GM18868 (cell line): ENCODE data around the gene SOAT2.
"Not testable (repeated sequence)": the region's sequence is repeated elsewhere in the genome, so short reads cannot be mapped to it uniquely, and the experiment has no call there.

Experiments used
- ATAC-seq: cut with Tn5 transposase; IDR thresholded peaks from one replicate; pipeline ENCODE4 v1.9.1; 2021; ENCODE audit warnings: mild to moderate bottlenecking, moderate library complexity; ENCODE audit not compliant: unreplicated experiment

Gene SOAT2

DNA sequence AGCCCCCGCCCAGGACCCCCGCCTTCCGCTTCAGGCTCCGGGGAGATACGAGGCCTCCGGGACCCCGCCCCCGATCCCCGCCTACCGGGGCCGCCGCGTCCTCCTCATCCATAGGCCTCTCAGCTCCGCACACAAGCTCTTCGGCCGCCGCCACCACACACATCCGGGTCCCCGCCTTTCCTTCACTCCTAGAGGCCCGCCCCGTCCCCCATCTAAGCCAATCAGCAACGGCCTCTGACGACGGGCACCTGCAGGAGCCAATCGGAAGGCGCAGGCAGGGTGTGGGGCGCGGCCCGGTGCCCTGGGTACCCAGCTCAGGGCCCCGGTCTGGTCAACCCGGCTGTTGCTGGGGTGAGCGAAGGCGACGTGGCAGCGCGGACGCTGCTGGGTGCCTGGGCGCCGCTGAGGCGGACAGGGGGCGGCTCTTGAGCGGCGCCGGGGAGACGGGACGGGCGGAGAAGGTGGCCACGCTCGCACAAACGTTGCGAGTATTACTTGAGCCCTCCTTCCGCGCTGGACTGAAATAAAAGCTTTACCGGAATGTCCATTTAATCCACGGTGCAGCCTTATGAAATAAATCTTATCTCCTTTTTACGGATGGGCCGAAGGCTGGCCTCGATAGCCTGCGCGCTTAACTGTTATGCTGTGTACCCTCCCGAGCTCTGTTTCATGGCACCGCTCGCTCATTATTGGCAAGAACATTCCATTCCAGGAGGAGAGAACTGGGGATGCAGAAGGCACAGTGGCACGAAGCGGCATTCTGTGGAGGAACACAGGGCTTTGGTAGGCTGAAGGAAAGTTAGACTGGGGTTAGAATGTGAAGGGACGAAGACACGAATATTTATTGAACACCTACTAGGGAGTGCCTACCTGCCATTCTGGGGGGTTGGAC, 23.8 kb upstream of the SOAT2 start, which contains the start of gene SPRYD3:
Gene SPRYD3, minus strand, starts transcription at position 165 of the 892 bp plus-strand sequence. Its CDS starts 57 bp downstream, at position 108.
- peak; percentile 100 for ATAC-seq

DNA sequence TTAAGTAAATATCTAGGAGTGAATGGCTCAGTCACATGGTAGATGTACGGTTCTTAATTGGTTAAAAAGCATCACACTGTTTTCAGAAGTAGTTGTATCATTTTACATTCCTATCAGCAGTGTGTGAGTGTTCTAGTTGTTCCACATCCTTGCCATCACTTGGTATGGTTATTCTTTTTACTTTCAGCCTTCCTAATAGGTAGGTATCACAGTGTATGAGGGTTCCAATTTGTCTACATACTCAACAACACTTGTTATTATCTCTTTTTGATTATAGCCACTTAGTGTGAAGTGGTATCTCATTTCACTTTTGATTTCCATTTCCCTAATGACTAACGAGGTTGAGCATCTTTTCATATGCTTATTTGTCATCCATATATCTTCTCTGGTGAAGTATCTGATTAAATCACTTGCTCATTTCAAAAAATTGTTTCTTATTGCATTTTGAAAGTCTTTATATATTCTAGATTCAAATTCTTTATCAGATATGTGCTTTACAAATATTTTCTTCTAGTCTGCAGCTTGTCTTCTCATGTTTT, 20.6 kb upstream of the SOAT2 start:
- ATAC-seq = no peak

DNA sequence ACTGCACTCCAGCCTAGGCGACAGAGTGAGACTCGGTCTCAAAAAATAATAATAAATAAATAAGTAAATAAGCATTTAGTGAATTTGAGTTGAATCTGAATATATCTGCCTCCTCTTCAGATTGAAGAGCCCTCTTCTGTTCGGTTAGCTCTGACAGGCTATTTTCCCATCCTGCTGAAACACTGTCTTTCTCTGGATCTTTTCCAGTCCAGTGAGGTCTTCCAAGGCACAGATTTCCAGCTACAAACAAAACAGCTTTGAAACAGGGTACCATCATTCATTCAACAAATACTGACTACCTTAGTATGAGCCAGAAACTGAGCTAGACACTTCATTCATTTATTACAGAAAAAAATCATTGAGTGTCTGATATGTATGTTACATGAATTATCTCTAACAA, 16.9 kb upstream of the SOAT2 start:
- ATAC-seq = no peak

DNA sequence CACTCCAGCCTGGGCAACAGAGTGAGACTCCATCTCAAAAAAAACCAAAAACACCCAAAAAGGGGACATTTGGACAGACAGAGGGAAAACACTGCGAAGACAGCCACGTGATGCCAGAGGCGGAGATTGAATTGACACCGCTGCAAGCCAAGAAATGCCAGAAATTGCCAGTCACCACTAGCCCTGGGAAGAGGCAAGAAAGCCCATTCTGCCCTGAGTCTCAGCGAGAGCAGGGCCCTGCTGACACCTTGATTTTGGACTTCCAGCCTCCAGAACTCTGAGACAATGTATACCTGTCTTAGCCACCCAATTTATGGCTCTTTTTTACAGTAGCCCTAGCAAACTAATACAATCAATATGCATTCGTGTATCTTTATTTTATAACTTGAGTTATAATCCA, 13.2 kb upstream of the SOAT2 start:
- ATAC-seq = no peak

DNA sequence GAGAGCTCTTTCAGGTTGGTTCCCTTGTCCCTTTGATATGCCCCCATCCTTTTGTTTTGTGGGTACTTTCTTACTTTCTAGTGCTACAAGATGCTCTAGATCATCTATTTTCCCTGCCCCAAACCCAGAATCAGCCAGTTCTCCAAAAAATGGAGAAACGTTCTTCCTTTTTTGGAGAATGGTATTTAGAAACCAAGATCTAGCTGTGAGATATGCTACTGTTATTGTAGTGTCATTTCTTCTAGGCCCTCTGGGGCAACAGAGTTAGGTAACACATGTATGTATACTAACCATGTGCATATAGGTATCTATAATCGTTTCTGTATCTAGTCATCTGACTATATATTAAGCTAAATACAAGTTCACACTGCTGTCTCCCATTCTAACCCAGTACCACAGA, 12.7 kb upstream of the SOAT2 start:
- no peak for ATAC-seq

DNA sequence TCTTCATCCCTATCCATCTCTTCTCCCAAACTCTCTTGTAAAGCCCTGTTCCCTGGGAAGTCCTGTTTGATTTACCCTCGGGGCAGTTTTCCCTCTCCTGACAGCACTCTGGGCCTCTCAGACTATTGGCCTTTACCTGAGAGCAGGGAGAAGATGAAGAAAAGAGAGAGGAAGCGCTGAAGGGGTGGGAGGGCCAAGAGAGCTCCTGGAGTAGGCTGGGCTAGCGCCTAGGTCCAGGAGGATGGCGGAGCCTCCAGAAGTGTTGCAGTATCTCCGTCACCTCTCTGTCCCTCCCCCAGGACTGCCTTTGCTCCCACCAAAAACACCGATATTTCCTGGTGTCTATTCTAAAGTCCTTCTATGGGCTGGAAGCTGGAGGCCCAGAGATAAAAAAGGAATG, 11.5 kb upstream of the SOAT2 start:
- no peak for ATAC-seq

DNA sequence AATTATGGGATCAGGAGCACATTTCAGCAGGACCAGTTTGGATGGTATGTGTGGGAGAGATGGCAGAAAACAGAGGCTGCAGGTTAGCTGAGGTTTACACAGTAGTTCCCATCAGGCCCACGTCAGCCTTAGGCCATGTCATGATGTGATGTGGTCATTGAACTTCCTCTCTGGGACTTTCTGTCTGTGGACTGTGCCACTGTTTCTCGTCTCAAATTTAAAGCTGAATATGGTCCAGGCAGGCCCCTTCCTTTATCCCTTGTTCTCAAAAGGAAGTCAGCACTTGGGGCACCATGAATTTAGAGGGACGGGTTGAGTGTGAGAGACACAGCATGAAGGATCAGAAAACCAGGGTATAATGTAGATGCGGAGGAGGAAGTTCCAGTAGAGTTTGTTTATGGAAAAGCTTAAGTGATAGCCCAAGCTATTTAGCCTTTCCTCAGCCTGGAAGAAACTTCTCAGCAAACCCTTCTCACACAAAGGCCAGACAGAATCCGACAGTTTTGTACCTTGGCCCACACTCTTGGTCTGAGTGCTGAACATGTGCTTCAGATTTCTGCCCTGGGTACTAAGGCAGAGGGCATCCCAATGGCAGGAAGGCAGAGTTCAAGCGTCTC, 9.4 kb upstream of the SOAT2 start:
- ATAC-seq = no peak

DNA sequence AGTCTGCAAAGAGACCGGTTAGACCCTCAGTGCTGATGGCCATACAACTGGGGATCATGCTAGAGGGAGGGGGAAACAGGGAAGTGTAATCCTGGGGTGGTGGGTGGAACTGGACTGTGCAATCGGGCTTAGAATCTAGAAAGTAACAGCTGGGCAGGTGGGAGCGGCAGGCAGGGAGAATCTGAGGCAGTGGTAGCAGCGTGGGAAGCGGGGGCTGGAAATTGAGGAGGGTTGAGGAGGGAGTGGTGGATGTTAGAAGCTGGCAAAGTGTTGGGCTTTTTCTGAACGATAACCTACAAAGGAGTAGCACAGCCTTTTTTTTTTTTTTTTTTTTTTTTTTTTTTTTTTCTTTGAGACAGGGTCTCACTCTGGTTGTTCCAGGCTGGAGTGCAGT, 8.9 kb upstream of the SOAT2 start:
- no peak for ATAC-seq

DNA sequence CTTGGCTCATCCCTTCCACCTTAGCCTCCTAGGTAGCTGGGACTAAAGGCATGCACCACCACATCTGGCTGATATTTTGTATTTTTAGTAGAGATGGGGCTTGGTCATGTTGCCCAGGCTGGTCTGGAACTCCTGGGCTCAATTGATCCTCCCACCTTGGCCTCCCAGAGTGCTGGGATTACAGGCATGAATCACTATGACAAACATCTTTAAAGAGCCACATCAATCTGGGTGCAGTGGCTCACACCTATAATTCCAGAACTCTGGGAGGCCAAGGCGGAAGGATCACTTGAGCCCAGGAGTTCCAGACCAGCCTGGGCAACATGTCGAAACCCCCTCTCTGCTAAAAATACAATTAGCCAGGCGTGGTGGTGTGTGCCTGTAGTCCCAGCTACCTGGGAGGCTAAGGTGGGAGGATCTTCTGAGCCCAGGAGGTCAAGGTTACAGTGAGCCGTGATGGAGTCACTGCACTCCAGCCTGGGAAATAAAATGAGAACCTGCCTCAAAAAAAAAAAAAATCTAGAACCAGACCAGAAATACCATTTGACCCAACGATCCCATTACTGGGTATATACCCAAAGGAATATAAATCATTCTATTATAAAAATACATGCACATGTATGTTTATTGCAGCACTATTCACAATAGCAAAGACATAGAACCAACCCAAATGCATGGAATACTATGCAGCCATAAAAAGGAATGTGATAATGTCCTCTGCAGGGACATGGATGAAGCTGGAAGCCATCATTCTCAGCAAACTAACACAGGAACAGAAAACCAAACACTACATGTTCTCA, 8.3 kb upstream of the SOAT2 start:
- not testable (repeated sequence) for ATAC-seq

DNA sequence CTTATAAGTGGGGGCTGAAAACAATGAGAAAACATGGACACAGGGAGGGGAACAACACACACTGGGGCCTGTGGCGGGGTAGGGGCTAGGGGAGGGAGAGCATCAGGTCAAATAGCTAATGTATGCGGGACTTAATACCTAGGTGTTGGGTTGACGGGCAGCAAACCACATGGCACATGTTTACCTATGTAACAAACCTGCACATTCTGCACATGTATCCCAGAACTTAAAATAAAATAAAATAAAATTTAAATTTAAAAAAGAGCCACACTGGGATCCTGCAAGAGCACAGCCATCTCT, 7.7 kb upstream of the SOAT2 start:
- ATAC-seq = not testable (repeated sequence)

DNA sequence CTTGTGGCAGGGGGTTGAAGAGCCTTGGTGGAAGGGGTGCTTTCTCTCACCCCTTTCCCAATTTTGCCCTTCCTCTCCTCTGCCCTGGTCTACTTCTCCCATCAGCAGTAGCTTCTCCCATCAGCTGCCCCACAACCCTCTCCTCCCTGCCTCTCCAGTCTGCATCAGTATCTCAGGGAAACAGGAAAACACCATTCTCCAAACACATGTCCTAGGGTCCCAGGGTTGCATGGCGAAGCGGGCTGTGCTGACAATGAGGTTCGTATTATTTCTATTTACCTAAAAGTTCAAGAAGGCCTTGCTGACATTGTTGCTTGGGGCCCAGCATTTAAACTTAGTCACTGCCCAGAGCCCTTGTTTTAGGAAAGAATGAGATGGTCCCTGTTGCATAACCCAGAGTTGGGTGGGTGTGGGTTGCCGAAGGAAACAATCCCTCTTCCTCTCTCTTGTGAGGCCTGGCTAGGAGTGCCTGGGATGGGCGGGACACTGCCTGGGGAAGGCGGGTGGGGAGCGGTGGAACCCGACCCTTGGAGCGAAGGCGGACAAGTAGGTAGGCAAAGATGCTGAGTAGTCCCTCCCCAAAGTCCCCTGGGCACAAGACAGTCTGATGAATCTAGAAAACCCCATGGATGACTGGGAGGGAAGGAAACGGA, 7.1 kb upstream of the SOAT2 start:
- no peak for ATAC-seq

DNA sequence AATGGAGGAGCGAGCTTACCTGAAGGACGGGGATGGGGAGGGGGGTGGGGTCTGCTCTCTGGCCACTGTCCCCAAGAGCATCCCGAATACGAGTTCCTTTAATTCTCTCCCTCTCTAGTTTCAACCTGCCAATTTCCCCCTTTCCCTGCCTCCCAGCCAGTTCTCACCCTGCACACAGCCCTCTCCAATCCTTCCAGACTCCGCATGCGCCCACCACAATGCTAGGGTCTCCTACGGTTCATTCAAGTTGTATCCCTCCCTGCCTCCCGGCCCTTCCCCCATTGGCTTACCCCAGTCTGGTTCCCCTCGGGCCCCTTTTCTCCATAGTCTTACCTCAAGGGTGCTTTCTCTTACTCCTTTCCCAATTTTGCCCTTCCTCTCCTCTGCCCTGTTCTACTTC, 6.5 kb upstream of the SOAT2 start:
- ATAC-seq = no peak

DNA sequence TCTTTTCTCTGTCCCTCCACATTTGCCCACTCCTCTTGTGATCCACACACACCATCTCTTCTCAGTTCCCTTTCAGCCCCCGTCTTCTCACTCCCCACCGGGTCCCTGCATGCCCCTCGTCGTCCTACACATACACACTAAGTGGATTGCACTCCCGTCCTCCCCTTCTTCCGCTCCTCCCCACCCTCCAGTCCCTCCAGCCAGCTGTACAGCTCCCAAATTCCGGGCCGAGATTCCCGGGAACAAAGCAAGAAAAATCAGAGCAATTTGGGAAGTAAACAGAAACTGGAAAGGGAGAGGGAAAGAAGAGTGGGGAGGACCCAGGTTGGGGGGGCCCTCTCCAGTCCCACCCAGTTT, 6.1 kb upstream of the SOAT2 start:
- no peak for ATAC-seq

DNA sequence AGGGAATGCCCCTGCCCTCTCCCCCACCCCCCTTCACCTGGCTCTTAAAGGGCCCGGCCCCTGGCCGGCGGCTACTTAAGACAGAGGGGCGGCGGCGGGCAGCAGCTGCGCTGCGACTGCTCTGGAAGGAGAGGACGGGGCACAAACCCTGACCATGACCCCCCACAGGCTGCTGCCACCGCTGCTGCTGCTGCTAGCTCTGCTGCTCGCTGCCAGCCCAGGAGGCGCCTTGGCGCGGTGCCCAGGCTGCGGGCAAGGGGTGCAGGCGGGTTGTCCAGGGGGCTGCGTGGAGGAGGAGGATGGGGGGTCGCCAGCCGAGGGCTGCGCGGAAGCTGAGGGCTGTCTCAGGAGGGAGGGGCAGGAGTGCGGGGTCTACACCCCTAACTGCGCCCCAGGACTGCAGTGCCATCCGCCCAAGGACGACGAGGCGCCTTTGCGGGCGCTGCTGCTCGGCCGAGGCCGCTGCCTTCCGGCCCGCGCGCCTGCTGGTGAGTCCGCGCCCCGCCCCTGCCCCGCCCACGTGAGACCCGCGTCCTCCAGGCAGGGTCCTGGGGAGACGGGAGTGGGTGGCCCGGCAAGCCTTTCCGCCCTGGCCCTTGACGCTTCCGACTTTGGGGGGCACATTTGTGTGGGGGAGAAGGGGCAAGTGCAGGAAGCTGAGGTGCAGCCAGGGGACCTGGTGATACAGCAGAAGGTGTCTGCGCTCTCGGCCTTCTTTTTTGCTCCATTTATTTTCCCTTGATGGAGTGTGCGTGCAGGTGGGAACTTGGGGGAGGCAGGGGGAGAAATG, 5.5 kb upstream of the SOAT2 start, which contains the start of gene IGFBP6:
Gene IGFBP6, plus strand, starts transcription at position 104 of the 790 bp plus-strand sequence. Its CDS starts 51 bp downstream, at position 155.
- ATAC-seq = no peak

DNA sequence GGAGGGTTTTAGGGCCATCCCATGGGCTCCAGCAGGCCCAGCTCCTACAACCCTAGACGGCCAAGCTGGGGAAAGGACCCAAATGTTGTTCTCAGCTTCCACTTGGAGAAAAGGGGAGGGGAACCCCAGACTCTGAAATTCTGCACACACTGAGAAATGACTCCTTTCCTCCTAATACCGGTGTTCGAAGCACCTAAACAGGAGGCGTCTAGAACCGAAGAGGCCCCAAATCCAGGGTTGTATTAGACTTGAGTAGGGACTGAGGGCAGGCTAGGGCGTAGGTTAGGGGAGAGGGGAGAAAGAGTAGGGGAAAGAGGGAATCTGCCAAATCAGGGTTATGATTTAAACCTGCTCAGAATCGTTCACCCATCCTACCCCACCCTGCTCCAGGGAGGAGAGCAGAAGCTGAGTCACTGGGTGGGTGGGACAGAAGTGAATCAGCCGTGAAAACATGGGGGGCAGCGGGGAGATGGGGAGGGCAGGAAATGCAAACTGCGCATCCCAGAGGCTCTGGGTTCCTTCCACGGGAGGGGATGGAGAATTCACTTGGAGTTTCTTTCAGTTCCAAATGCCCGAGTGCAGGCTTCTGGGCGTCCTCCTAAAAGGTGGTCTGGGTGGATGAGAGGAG, 4.8 kb upstream of the SOAT2 start:
- ATAC-seq = no peak

DNA sequence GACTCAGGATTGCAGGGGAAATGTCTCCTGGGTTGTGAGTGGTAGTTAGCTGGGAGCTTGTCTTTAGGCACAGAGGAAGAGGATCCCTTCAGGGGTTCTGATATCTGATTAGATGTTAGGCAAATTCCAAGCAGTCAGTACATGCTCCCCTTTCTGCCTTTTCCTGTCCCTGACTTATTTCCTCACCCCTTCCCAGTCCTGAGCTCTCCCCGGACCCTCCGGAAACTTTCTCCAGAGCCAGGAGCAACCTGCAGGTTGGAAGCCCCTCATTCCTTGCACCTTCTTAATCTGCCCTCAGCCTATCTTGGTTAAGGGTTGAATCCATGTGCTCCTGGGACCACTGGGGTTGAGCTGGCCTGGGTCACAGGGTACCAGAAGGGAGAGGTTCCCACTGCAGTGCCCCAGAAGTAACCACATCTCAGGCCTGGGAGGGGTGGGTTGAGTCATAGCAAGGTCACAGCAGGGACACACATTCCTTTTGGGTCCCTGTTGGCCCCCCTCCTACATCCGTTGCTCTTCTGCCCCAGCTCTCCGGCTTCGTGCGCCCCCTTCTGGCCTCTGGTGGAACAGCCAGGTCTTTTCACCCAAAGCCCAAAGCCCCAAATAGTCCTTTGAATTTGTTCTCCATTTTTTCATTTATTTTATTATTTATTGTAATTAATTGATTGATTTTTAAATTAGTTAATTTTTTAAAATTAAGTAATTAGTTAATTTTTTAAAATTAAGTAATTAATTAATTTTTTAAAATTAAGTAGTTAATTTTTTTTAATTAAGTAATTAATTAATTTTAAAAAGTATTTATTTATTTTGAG, 4.0 kb upstream of the SOAT2 start:
- no peak for ATAC-seq

DNA sequence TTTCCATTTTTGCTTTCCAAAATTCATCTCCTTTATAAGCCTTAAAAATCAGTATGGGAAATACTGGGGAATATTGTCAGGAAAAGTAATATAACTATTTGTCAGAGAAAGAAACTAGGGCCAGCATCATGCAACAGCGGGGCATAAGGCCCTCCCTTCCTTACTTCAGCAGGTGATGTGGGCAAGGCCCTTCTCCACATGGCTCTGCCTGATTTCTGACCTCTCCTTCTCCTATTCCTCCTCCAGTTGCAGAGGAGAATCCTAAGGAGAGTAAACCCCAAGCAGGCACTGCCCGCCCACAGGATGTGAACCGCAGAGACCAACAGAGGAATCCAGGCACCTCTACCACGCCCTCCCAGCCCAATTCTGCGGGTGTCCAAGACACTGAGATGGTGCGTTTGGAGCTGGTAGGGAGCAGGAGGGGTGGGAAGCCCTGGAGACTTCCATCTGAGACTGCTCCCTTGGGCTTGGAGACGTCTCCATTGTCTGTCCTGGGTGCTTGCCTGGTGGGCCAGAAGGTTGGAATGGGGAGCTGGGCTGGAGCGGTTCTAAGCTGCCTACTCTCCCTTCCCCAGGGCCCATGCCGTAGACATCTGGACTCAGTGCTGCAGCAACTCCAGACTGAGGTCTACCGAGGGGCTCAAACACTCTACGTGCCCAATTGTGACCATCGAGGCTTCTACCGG, 2.7 kb upstream of the SOAT2 start:
- ATAC-seq = no peak

DNA sequence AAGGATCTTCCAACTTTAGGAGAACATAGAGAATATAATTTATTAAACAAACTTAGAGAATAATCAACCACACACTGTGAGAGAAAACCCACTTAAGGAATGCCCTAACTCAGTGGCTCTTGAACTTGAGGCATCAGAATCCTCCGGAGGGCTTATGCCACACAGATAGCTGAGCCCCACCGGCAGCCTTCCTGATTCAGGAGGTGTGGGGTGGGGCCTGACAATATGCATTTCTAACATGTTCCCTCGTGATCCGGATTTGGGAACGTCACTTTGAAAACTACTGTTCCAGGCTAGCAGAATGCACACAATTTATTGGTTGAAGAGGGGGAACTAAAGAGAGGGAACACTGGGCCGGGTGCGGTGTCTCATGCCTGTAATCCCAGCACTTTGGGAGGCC, 2.0 kb upstream of the SOAT2 start:
- no peak for ATAC-seq
